Right hindlimb (tissue), 1 donor: ENCODE measurements around the gene RHOH.

Experiments used
- DNase-seq: peaks from one replicate; pipeline ENCODE4 v3.0.0-alpha.2; 2018

Gene RHOH

DNA sequence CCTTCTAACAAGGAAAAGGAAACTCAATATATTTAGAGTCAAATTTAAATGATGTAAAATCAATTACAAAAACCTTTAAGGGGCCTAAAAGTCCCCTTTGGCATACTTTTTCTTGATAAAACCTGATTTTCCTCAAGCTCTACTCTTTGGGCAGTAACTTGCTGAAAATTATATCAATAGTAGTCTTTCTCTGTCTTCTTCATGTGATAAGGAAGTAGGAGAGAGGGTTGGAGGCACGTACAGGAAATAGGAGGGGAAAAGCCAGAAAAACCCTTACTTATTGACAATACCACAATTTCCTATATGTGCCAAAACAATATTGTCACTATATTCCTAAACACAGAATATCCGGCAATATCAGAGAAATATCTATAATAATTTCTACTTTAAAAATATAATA, 9.6 kb downstream of the RHOH start:
- no peak for DNase-seq

- no peak for DNase-seq
Measured at GRCh38 chr4:40209401-40209800, 12.6 kb downstream of the RHOH start.

- no peak for DNase-seq
Measured at GRCh38 chr4:40210776-40211175, 13.9 kb downstream of the RHOH start.

DNA sequence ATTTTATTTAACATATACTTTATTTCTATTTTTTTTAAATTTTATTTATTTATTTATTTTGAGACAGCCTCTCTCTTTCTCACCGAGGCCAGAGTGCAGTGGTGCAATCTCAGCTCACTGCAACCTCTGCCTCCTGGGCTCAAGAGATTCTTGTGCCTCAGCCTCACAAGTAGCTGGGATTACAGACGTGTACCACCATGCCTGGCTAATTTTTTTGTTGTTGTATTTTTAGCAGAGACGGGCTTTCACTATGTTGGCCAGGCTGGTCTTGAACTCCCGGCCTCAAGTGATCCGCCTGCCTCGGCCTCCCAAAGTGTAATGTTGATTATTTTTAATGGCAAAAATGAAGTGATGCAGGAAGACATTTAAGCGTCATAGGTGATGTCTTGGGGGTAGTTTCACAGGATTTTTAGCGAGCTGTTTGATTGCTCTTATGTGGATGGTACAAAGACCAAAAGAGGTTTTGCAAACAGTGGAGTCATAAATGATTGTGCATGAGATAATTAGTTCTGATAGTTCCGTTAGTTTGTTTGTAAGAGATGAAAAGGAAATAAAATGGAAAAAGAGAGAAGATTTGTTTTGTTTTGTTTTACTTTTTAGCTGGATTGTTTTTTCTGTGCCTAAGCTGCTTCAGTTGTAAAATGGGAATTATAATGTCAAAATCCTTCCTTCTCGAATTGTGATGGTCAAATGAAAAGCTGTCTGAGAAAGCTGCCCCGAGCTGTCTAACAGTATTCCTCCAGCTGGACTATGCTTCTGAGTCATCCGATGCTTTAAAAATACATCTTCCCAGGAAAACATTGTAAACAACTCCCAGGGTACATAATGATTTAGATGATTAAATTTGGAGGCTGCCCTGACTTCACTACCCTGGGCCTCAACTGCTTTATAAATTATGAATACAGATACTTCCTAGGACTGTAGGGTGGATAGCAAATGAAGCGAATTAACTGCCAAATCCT, 14.7 kb downstream of the RHOH start:
- DNase-seq, result no peak

DNA sequence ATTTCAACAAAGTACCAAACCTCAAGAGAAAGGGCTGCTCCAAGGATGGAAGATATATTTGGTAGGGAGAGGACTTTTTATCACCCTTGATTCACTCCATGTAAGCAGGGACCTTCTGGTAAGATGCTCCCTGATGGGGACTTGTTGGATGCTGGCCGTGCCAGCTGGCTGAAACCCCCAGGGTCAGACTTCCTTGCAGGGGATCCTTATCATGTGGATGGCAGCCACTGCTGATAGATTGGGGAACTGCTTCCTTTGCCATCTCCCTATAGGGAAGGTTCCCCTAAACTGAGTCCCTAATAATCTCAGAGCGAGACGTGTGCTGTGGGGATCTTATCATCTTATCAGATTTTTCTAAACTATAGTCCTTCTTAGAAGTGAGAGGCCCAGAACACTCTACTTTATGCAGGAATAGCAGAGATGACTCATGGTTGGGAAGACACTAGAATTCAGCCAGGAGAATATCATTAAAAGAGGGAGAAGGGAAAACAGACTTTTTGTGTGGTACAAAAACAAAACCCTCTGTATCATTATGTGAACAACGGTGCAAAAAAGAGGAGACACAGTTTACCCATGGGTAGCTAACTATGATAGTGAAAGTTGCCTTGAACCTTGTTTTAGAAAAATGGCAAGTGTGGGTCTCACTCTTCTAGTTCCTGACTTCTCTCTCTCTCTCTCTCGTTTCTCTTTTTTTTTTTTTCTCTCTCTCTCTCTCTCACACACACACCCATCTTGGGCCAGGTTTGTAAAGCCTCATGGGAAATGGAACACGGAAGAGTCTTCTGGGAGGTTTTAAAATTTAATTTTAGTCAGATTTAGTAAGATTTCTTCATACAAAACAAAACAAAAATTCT, 16.1 kb downstream of the RHOH start:
- no peak for DNase-seq

- DNase-seq, result no peak
Measured at GRCh38 chr4:40214038-40214437, 17.2 kb downstream of the RHOH start.

GRCh38 chr4:40214661-40215418, 18.0 kb downstream of the RHOH start:
- no peak for DNase-seq

DNA sequence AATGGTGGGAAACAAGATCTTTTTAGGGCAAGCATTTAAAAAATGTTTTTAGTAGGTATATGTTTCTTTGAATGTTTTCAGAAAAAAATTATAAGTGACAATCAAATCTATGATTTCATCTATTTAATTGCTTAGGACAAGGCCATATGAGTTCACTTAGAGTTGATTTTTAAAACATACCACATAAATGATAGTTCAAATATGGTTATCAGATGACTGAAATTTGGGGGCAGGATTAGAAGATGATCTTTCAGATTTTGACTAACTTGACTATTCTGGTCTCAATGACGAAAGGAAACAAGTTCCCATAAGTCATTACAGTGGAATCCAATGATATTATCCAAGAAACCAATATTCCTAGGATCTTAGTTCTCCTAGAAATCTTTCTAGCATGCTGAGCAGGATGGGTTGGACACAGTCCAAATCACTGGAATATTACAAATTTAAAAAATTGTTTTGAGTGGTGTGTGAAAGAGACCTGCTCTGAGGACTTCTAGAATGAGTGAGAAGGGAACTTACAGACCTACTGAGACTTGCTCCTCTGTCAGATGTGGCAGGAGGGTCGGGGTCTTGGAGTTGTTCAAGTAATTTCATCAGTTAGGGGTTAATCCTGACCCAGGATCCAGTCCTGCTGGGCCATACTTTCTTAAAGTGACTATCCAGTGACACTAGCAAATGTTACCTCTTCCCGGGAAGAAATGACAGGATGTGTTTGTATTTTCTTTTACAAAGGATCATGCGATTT, 20.0 kb downstream of the RHOH start:
- DNase-seq, result no peak

DNA sequence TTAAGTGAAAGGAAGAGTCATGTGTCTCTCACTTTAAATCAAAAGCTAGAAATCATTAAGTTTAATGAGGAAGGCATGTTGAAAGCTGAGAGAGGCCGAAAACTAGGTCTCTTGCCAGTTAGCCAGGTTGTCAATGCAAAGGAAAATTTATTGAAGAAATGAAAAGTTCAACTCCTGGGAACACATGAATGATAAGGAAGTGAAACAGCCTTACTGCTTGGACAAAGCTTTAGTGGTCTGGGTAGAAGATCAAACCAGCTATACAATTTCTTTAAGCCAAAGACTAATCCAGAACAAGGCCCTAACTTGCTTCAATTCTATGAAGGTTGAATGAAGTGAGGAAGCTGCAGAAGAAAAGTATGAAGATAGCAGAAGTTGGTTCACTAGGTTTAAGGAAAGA, 24.9 kb downstream of the RHOH start:
- DNase-seq, result no peak

DNA sequence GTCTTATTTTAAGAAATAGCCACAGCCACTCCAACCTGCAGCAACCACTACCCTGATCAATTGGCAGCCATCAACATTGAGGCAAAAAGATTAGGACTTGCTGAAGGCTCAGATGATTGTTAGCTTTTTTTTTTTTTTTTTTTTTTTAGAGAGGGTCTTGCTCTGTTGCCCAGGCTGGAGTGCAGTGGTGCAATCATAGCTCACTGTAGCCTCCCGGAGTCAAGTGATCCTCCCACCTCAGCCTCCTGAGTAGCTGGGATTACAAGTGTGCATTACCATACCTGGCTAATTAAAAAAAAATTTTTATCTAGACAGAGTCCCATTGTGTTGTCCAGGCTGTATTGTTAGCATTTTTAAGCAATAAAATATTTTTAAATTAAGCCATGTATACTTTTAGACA, 26.5 kb downstream of the RHOH start:
- DNase-seq, result no peak

DNA sequence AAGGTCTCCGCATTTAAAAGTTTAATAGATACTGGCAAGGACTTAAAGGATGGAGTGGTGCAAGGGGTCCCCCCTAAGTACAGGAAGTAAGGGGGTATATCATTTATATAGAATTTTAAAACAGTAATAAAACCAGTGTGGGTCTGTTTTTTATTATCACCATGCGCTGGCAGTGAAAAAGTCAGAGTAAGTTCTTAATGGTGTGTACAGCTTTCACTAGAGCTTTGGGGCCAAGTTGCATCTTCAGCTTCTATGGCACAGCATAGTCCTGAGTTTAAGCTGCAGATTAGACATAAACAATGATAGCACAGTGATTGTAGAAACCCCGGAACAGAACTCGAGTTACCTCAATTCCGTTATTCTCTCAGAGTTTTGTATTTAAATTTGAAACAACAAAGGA, 27.6 kb downstream of the RHOH start:
- DNase-seq, result no peak

DNA sequence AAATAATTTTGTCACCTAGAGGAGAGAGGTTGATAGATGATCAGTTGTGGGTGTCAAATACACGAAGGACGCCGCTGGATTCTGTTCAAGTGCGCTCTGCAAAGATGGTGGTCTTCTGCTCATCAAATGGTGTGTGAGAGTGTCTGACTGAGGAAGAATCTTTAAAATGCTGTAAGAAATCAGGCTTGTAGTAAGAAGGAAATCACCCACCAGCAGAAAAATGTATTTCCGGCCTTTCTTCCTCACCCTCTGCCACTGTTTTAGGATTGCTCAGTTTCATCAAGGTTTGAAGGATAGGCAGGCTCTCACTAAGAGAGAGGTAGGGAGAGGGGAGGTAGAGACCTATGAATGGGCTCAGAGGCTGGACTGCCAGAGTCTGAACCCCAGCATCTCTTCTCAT, 28.7 kb downstream of the RHOH start:
- no peak for DNase-seq

DNA sequence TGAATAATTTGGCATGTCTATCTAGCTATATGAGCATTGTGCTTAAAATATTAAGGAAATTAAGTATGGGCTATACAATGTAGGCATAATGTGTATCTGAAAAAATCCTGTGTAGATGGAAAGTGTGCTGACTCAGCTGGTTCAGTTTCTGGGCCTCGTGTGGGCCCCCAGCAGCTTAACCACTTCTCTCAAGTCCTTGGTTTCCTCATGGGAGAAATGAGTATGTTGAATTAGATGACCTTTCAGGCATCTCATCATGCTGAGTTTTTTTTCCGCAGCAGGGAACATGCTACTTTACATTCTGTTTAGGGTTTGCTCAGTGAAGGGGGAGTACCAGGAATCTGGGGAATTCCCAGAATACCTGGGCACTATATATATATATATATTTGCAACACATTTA, 30.5 kb downstream of the RHOH start:
- DNase-seq, result no peak

GRCh38 chr4:40228497-40229365, 31.9 kb downstream of the RHOH start:
- no peak for DNase-seq

- no peak for DNase-seq
Measured at GRCh38 chr4:40231316-40231863, 34.6 kb downstream of the RHOH start.

DNA sequence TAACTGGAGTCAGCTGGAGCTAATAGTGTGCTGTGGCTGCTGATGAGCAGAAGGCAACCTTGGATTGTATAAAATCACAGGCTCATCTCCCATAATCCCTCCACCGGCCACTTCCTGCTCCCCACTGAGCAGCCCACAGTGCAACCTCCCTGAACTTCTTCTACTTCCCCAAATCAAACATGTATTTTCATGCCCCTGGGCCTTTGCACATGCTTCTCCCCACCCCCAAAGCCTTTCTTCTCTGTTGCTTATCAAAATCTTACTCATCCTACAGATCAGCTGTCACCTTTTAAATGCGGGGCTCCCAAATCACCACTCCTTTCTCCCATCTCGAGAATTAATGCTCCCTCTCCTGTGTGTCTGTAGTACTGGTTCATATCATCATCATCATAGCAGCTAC, 35.8 kb downstream of the RHOH start:
- DNase-seq, result no peak

- no peak for DNase-seq
Measured at GRCh38 chr4:40233227-40233626, 36.4 kb downstream of the RHOH start.

GRCh38 chr4:40234519-40235039, 37.7 kb downstream of the RHOH start:
- DNase-seq, result no peak

- no peak for DNase-seq
Measured at GRCh38 chr4:40238008-40238699, 41.3 kb downstream of the RHOH start.
